BE2C (cell line): ENCODE data around the gene RHOXF2B.
"Not testable (repeated sequence)": the region's sequence is repeated elsewhere in the genome, so short reads cannot be mapped to it uniquely, and the experiment has no call there.

Source experiments
- DNase-seq: peaks from one replicate; pipeline ENCODE4 v3.0.0-alpha.2; 2020
- H3K27me3 ChIP-seq: fragments of 250-450 bp; sonication (Bioruptor Pico); 2 replicates; pipeline ENCODE4 v1.5.1; 2020; ENCODE audit warnings: mild to moderate bottlenecking
- H3K36me3 ChIP-seq: fragments of 250-450 bp; sonication (Bioruptor Pico); 2 replicates; pipeline ENCODE4 v1.5.1; 2020; ENCODE audit warnings: mild to moderate bottlenecking
- H3K4me1 ChIP-seq: fragments of 250-450 bp; sonication (Bioruptor Pico); 2 replicates; pipeline ENCODE4 v1.5.1; 2020
- H3K4me3 ChIP-seq: 2 replicates; pipeline ENCODE4 v1.5.1; 2011; ENCODE audit warnings: low read depth, low read length
- H3K9me3 ChIP-seq: fragments of 250-450 bp; sonication (Bioruptor Pico); 2 replicates; pipeline ENCODE4 v1.5.1; 2020
- CTCF ChIP-seq: IDR thresholded peaks from 2 replicates; pipeline ENCODE4 v1.5.1; 2012; ENCODE audit warnings: mild to moderate bottlenecking, low read depth, low read length

Gene RHOXF2B

GRCh38 chrX:120090208-120090607, 12.7 kb upstream of the RHOXF2B start:
- H3K4me1 ChIP-seq = no peaks in the 10 kb centered on the region
- no peaks in the 10 kb centered on the region for H3K9me3 ChIP-seq
- peak; percentile 27; the same call in 1 of the 2 replicates for TF ChIP-seq CTCF
- no peak for DNase-seq
- H3K4me3 ChIP-seq = no peak overlapping the region
- H3K27me3 ChIP-seq = no peaks in the 10 kb centered on the region
- no peaks in the 10 kb centered on the region for H3K36me3 ChIP-seq

GRCh38 chrX:120087289-120088017, 10.0 kb upstream of the RHOXF2B start:
- no peaks in the 10 kb centered on the region for H3K4me1 ChIP-seq

GRCh38 chrX:120085553-120086185, 8.2 kb upstream of the RHOXF2B start:
- H3K4me3 ChIP-seq, H3K9me3 ChIP-seq, H3K36me3 ChIP-seq, H3K4me1 ChIP-seq, H3K27me3 ChIP-seq, DNase-seq: not testable (repeated sequence)

More at GRCh38 chrX:120087289-120088017, 10.0 kb upstream of the RHOXF2B start:
- no peak for TF ChIP-seq CTCF
- no peaks in the 10 kb centered on the region for H3K36me3 ChIP-seq
- H3K9me3 ChIP-seq = no peaks in the 10 kb centered on the region
- no peaks in the 10 kb centered on the region for H3K27me3 ChIP-seq
- no peak for DNase-seq
- H3K4me3 ChIP-seq = no peak overlapping the region

- not testable (repeated sequence) for H3K4me3 ChIP-seq, H3K36me3 ChIP-seq, H3K4me1 ChIP-seq, H3K27me3 ChIP-seq, H3K9me3 ChIP-seq, DNase-seq
Measured at GRCh38 chrX:120066169-120066568, 11.3 kb downstream of the RHOXF2B start.

- not testable (repeated sequence) for H3K9me3 ChIP-seq
Measured at GRCh38 chrX:120042712-120043111, 34.8 kb downstream of the RHOXF2B start.

GRCh38 chrX:120042247-120042646, 35.2 kb downstream of the RHOXF2B start:
- not testable (repeated sequence) for H3K4me1 ChIP-seq, DNase-seq, H3K4me3 ChIP-seq, H3K27me3 ChIP-seq, H3K9me3 ChIP-seq, H3K36me3 ChIP-seq

More at GRCh38 chrX:120042712-120043111, 34.8 kb downstream of the RHOXF2B start:
- H3K4me3 ChIP-seq, DNase-seq, H3K4me1 ChIP-seq, H3K27me3 ChIP-seq, H3K36me3 ChIP-seq: not testable (repeated sequence)

- H3K27me3 ChIP-seq, DNase-seq: not testable (repeated sequence)
Measured at GRCh38 chrX:120040176-120040575, 37.3 kb downstream of the RHOXF2B start.

GRCh38 chrX:120039087-120039733, 38.3 kb downstream of the RHOXF2B start:
- H3K9me3 ChIP-seq, H3K27me3 ChIP-seq, H3K4me3 ChIP-seq, H3K36me3 ChIP-seq, H3K4me1 ChIP-seq, DNase-seq: not testable (repeated sequence)

More at GRCh38 chrX:120040176-120040575, 37.3 kb downstream of the RHOXF2B start:
- H3K36me3 ChIP-seq, H3K4me3 ChIP-seq, H3K4me1 ChIP-seq, H3K9me3 ChIP-seq: not testable (repeated sequence)

GRCh38 chrX:120036704-120037103, 40.8 kb downstream of the RHOXF2B start:
- Histone ChIP-seq H3K9me3 (no peaks in the 10 kb centered on the region), H3K4me1 (no peaks in the 10 kb centered on the region), H3K4me3 (no peak overlapping the region), H3K36me3 (no peaks in the 10 kb centered on the region), H3K27me3 (no peaks in the 10 kb centered on the region)
- TF ChIP-seq CTCF = no peak
- DNase-seq = no peak

GRCh38 chrX:120035522-120036309, 41.8 kb downstream of the RHOXF2B start:
- not testable (repeated sequence) for H3K9me3 ChIP-seq, H3K4me1 ChIP-seq, H3K4me3 ChIP-seq, H3K36me3 ChIP-seq, H3K27me3 ChIP-seq, DNase-seq
